Measurements from ENCODE around the gene TMEM14A.

Gene TMEM14A

DNA sequence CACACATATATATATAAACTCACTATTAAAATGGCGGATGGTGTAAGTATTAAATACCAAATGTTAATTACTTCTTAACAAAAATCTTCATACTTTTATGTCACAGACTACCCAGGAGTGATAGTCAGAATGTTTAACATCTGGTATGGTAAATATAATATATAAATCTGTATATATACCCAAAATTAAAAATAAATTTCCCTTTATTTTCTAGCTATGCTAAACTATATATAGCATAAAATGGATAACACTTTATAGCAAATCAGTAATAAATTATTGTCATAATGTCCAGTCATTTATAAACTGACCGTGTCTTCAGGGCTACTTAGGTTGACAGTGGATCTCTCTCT is 55.3 kb downstream of the TMEM14A start:
- intact Hi-C loops (cut with DNase I) = no loop called here
- no peak for DNase-seq

DNA sequence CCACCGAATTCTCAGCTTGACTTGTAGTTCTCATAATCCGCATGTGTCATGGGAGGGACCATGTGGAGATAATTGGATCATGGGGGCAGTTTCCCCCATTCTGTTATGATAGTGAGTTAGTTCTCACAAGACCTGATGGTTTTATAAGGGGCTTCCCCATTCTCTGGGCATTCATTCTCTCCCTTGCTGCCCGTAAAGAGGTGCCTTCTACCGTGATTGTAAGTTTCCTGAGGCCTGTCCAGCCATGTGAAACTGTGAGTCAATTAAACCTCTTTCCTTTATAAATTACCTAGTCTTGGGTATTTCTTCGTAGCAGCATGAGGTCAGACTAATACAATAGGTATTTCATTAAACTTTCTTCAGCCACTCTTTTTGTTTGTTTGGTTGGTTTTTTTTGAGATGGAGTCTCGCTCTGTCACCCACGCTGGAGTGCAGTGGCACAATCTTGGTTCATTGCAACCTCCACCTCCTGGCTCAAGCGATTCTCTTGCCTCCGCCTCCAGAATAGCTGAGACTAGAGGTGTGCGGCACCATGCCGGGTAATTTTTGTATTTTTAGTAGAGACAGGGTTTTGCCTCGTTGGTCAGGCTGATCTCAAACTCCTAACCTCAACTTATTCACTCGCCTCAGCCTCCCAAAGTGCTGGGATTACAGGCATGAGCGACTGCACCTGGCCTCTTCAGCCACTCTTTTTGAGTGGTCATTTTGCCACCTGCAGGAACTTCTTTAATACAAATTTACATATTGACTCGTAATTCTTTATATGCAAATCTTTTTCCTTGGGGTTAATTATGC is 56.0 kb downstream of the TMEM14A start:
- intact Hi-C loops (cut with DNase I) = no loop called here
- peak in 1 of 42 donors; percentile 21 for DNase-seq

DNA sequence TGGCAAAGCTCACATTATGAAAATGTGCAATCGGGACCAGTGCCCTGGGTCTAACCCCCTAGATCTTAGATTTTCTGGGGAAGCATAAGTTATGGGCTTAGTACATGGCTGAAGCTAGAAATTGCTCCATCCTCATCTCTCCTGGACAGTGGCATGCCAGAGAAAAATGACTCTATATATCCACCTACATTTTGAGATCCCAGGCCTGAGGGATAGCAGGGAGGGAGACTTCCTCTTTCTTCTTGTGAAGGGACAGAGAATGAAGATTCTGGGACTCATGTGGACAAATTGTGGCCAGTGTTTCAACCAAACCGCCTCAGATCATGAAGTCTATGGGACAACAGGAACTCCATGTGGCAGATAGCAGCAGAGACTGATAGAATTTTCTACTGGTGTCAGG is 57.0 kb downstream of the TMEM14A start:
- peak in 1 of 42 donors; percentile 12 for DNase-seq
- intact Hi-C loops (cut with DNase I) = no loop called here

DNA sequence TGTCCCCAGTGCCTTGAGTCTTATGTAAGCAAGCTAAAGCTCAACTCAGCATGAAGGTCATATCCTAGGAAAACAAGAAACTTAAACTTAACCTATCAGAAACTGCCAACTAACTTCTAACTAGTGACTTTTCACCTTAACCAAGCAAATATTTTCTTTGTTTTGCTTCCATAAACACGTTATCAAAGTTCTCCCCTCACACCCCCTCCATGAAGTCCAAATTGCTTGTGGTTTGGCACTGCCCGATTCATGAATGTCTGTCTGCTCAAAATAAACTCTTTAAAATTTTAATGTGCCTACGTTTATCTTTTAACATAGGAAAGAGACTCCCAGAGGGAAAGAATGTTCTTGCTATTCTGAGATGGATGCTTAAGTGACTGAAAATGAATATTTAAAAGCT is 57.5 kb downstream of the TMEM14A start:
- DNase-seq = no peak
- intact Hi-C loops (cut with DNase I) = no loop called here

DNA sequence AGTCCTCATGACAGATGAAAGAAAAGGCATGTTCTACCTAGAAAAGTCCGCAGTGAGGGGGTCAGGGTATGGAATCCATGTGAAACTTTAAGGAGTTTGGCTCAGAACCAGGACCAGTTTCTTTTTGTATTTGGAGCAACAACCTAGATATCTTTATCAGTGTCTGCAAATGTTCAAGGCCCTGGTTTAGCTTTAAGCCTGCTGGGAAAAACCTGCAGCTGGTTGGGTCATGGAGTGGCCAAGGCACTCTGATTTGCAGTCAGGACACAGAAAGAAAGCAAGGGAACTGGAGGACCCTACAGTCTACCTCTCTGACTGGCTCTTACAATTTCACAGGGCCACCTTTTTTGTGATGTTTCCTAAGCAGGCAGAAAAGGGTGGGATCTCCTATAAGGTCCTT is 58.7 kb downstream of the TMEM14A start:
- DNase-seq = peak in 1 of 42 donors; percentile 28
- intact Hi-C loops (cut with DNase I) = no loop called here

DNA sequence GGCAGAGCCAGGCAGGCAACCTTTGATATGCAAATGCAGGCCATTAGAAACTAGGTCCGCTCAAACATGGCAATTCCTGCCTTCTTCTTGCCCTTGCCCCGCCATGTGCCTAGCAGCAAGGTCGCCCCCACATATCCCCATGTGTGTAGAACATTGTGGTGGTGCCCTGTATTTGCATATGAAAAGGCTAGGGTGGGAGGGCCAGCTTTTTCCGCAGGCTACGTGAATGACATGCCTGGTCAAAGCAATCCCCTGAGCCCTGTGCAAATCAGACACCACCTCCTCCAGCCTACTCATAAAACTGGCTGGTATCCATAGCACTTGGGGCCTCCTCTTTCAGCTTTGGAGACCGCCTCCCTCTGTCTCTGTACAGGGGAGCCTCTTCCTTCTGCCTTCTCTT is 60.8 kb downstream of the TMEM14A start:
- DNase-seq = peak in 1 of 42 donors; percentile 35

DNA sequence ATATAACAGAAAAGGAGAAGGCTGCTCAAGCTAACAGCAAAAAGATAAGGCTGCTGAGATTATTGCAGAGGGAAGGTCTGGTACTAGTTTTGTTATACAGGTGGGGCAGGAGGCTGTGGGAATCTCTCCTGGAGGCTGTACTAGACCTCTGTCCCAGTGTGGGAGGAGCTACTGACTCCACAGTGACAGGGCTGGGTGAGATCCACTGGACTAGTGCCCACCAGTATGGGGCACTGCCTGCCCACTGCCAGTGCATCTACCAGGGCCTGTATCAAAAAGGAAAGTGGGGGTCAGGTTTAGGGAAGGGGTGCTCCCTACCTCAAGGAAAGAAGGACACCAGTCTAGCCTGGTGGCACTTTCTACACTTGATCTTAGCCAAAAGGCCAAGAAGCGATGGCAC is 62.3 kb downstream of the TMEM14A start:
- intact Hi-C loops (cut with DNase I) = no loop called here
- DNase-seq = peak in 1 of 42 donors; percentile 20

More for the DNA sequence above, 60.8 kb downstream of the TMEM14A start:
- intact Hi-C loops (cut with DNase I) = no loop called here

DNA sequence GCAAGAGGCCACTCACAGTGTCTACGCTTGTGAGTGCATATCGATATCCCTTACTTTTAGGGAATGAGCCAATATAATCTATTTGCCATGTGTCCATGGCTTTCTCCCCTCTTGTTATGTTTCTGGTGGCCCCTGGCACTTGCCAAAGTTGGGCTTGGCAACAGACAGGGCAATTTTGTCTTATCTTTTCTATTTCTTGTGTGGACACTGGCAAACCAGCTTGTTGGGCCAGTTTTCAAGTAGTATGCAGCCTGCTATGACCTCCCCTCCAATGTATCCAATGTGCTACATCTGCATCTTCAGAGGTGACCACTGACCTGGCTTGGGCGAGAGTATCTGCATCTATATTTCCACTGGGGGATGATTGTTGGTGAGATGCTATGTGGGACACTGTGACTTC is 63.2 kb downstream of the TMEM14A start:
- intact Hi-C loops (cut with DNase I) = no loop called here
- no peak for DNase-seq

DNA sequence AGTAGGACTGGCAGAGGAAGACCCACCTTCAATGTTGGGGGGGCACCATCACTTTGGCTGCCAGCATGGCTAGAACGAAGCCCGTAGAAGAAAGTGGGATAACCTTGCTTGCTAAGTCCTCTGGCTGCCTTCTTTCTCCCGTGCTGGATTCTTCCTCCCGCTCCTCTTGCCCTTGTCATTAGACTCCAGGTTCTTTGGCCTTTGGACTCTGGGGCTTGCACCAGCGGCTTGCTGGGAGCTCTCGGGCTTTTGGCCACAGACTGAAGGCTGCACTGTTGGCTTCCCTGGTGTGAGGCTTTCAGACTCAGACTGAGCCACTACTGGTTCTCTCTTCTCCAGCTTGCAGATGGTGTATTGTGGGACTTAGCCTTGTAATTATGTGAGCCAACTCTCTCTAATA is 64.2 kb downstream of the TMEM14A start:
- peak in 1 of 42 donors; percentile 20 for DNase-seq
- intact Hi-C loops (cut with DNase I) = no loop called here

DNA sequence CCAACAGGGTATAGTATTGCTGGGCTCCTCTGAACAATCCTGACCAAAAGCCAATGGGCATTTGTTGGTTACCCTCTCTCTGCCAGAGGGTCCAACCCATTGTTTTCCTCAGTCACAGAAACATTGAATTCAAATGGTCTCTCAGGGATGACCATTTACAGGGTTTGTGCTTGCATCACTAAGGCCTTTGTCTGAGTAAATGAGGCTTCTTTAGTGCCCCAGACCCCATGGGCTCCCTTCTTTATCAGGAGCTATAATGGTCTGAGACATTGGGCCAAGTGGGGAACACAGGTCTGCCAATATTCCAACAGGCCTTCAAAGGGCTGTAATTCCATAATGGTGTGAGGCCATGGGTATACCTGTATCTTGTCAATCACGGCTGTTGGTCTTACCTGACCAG is 65.2 kb downstream of the TMEM14A start:
- intact Hi-C loops (cut with DNase I) = no loop called here
- no peak for DNase-seq
